Right atrium auricular region (tissue), 2 donors: Measurements from ENCODE around the gene PRKAR2B. TPM values are rescaled to one million over a fixed set of nuclear protein-coding genes. Genes with fewer than 3 reads are reported as not detected.

Source experiments
- DNase-seq: peaks from one replicate; pipeline ENCODE4 v3.0.0-alpha.2; 2019; ENCODE audit warnings: low spot score
- H3K27ac ChIP-seq, 2 donors: fragments of 200-600 bp; sonication (generic); 1 replicate in 1 of 2; 2 replicates in 1 of 2; pipeline ENCODE4 v1.5.1; 2016 to 2019
- H3K27me3 ChIP-seq, 2 donors: fragments of 200-600 bp; sonication (generic); one replicate each; pipeline versions ENCODE4 v1.5.1 to v1.6.0; 2017 to 2019
- H3K36me3 ChIP-seq: fragments of 200-600 bp; sonication (generic); one replicate; pipeline ENCODE4 v1.5.1; 2016
- H3K4me1 ChIP-seq, 2 donors: fragments of 200-600 bp; sonication (generic); one replicate each; pipeline versions ENCODE4 v1.5.1 to v1.6.0; 2017 to 2019
- H3K4me3 ChIP-seq, 2 donors: fragments of 200-600 bp; sonication (generic); 1 replicate in 1 of 2; 2 replicates in 1 of 2; pipeline ENCODE4 v1.5.1; 2017 to 2019; ENCODE audit warnings: mild to moderate bottlenecking in 1 of 2, moderate library complexity in 1 of 2
- H3K9me3 ChIP-seq, 2 donors: fragments of 200-600 bp; sonication (generic); one replicate each; pipeline ENCODE4 v1.5.1; 2019
- total RNA-seq, 2 donors: library from RNA; depleted of rRNA; stranded (reverse); fragments of >200 nt; gene quantifications; one replicate each; pipeline ENCODE4 v1.1.0, GENCODE V29; 2016
- TF ChIP-seq, protein P1 (sequence below), 2 donors: fragments of 200-600 bp; sonication (generic); IDR thresholded peaks; one replicate each; pipeline ENCODE4 v1.5.1; 2019; ENCODE audit warnings: antibody characterized with exemption in 2 of 2

PRKAR2B gene
- total RNA-seq, 2 donors from 2014 or later, result 30.1 to 30.4 TPM

DNA sequence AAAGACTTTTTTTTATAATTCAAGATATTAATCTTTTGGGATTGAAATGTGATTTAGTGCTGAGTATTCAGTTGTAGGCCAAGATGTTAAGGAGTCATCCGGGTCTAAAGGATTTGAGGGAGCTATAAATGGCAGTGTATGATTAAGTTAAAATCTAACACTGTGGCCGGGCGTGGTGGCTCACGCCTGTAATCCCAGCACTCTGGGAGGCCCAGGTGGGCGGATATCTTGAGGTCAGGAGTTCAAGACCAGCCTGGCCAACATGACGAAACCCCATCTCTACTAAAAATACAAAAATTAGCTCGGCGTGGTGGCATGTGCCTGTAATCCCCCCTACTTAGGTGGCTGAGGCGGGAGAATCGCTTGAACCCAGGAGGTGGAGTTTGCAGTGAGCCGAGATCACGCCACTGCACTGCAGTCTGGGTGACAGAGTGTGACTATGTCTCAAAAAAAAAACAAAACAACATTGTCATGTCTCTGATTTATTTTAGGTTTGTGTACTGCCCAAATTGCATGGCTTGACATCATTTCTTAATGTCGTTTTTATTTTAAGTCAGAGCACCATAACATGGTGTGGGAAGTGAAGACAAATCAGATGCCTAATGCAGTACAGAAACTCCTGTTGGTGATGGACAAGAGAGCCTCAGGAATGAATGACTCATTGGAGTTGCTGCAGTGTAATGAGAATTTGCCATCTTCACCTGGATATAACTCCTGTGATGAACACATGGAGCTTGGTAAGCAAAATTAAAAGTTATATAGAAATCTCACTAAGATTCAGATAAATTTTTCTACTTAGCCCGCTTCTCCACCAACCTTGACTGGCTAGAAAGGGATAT is 135.0 kb downstream of the PRKAR2B start:
- Histone ChIP-seq H3K36me3 (peaks cover 42% of the 10 kb centered on the region), H3K9me3 (no peaks in the 10 kb centered on the region), H3K27ac (no peak overlapping the region), H3K4me3 (no peak overlapping the region), H3K4me1 (peaks cover 0 to 50% of the 10 kb centered on the region in 2 donors), H3K27me3 (no peaks in the 10 kb centered on the region)
- TF ChIP-seq, protein P1, sequence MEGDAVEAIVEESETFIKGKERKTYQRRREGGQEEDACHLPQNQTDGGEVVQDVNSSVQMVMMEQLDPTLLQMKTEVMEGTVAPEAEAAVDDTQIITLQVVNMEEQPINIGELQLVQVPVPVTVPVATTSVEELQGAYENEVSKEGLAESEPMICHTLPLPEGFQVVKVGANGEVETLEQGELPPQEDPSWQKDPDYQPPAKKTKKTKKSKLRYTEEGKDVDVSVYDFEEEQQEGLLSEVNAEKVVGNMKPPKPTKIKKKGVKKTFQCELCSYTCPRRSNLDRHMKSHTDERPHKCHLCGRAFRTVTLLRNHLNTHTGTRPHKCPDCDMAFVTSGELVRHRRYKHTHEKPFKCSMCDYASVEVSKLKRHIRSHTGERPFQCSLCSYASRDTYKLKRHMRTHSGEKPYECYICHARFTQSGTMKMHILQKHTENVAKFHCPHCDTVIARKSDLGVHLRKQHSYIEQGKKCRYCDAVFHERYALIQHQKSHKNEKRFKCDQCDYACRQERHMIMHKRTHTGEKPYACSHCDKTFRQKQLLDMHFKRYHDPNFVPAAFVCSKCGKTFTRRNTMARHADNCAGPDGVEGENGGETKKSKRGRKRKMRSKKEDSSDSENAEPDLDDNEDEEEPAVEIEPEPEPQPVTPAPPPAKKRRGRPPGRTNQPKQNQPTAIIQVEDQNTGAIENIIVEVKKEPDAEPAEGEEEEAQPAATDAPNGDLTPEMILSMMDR (IDR thresholded peaks at IDR 0.05), result no peak
- DNase-seq, result no peak

DNA sequence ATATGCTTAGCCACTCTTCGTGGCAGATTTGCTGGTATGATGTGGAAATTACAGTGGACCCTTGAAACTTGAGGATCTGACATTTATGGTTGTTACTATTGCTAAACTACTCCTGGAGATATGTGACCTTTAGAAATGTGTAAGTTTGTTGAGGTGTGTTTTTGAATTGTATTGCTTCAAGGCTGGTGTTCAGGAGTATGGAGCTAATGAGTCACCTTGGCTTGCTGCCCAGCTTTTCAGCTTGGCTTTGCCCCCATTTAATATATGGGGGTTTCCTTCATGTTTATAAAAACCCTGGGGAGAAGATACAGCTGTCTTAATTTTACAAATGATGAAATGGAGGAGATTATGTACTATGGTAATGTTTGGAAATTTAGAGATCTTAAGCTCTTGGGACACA is 135.9 kb downstream of the PRKAR2B start:
- Histone ChIP-seq H3K27me3 (no peaks in the 10 kb centered on the region), H3K4me1 (peaks cover 0 to 43% of the 10 kb centered on the region in 2 donors), H3K4me3 (no peak overlapping the region), H3K36me3 (peaks cover 47% of the 10 kb centered on the region), H3K27ac (peak overlapping the region; percentile 2 to 28), H3K9me3 (no peaks in the 10 kb centered on the region)
- no peak for DNase-seq
- TF ChIP-seq, protein P1 (IDR thresholded peaks at IDR 0.05), result no peak

DNA sequence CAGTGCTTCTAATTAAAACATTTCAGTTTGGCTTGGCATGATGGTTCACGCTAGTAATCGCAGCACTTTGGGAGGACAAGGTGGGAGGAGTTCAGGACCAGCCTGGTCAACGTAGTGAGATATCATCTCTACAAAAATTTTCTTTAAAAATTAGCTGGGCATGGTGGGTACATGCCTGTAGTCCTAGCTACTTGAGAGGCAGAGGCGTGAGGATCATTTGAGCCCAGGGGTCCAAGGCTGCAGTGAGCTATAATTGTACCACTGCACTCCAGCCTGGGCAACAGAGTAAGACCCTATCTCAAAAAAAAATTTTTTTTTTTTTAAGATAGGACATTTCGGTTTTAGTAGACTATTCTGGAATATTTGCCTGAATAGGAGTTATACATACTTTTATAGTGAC is 136.7 kb downstream of the PRKAR2B start:
- Histone ChIP-seq H3K4me3 (no peak overlapping the region), H3K27me3 (no peaks in the 10 kb centered on the region), H3K9me3 (no peaks in the 10 kb centered on the region), H3K27ac (no peak overlapping the region), H3K4me1 (peaks cover 0 to 39% of the 10 kb centered on the region in 2 donors), H3K36me3 (peaks cover 49% of the 10 kb centered on the region)
- TF ChIP-seq, protein P1 (IDR thresholded peaks at IDR 0.05), result no peak
- no peak for DNase-seq

DNA sequence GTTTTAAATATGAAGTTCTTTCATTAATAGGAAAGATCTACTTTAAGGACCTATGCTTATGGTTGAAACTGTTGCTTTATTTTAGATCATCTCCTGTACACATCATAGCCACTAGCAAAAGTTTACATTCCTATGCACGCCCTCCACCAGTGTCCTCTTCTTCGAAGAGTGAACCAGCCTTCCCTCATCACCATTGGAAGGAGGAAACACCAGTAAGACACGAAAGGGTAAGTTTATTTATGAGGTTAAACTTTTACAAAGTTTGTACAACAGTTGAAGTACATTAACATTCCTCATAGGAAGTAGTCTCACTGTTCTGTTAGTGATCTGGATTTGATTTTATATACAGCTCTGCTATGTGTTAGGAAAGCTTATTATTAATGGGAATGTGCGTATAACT is 141.2 kb downstream of the PRKAR2B start:
- DNase-seq, result no peak
- Histone ChIP-seq H3K4me1 (peaks cover 0 to 2% of the 10 kb centered on the region in 2 donors), H3K27ac (no peak overlapping the region), H3K9me3 (no peaks in the 10 kb centered on the region), H3K27me3 (no peaks in the 10 kb centered on the region), H3K4me3 (no peak overlapping the region), H3K36me3 (peaks cover 83% of the 10 kb centered on the region)
- TF ChIP-seq, protein P1 (IDR thresholded peaks at IDR 0.05), result no peak

DNA sequence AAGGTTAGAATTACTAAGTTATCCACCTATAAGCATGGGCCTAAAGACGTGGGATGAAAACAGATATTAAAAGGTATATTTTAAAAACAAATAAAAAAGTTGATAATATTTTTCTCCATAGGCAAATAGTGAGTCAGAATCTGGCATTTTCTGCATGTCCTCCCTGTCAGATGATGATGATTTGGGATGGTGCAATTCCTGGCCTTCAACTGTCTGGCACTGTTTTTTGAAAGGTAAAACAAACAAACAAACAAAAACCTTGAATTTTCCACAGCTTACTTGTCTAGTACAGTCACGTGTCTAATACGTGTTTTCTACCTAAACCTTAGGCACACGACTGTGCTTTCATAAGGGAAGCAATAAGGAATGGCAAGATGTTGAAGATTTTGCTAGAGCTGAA is 141.7 kb downstream of the PRKAR2B start:
- Histone ChIP-seq H3K36me3 (peaks cover 83% of the 10 kb centered on the region), H3K4me1 (no peaks in the 10 kb centered on the region)

More for the DNA sequence above, 141.7 kb downstream of the PRKAR2B start:
- Histone ChIP-seq H3K27ac (no peak overlapping the region), H3K9me3 (no peaks in the 10 kb centered on the region), H3K4me3 (no peak overlapping the region), H3K27me3 (no peaks in the 10 kb centered on the region)
- no peak for DNase-seq
- TF ChIP-seq, protein P1 (IDR thresholded peaks at IDR 0.05), result no peak
